ENCODE measurements around the gene SHROOM3. TPM values are rescaled to one million over a fixed set of nuclear protein-coding genes. Genes with fewer than 3 reads are reported as not detected.

The SHROOM3 gene
- total and polyA plus RNA-seq, 2 donors (not counting 3 experiments of a cell fraction or from before 2014, with no cell fraction given): 2.7 to 6.7 TPM

- ChIA-PET CTCF (interaction anchor here (0.6 kb wide), 1 partner anchor 23 kb away, joined by 4 read pairs; no protein-coding TSS in a partner anchor), POLR2A (no interaction called here)
- Histone ChIP-seq H3K27me3 (ENCODE audit: control insufficient read depth in 2 of 2, insufficient read depth in 2 of 2, low read length in 2 of 2) (no peaks in the 10 kb centered on the region), H3K79me2 (ENCODE audit: control insufficient read depth, insufficient read depth, low read length) (no peaks in the 10 kb centered on the region), H3K27ac (ENCODE audit: insufficient read depth, low read depth, low read length) (no peak overlapping the region), H3K4me3 (replicated peaks in 1 of 3; ENCODE audit: insufficient read depth in 1 of 3, low read depth in 1 of 3, low read length in 3 of 3) (no peak overlapping the region), H3K9me1 (replicated peaks; ENCODE audit: control insufficient read depth, extremely low read depth, insufficient read depth, low read length) (no peaks in the 10 kb centered on the region), H3K9ac (replicated peaks; ENCODE audit: extremely low read depth, insufficient read depth, low read length) (no peak overlapping the region), H2AFZ (ENCODE audit: low read depth, low read length) (no peak overlapping the region), H3K36me3 (ENCODE audit: control insufficient read depth in 2 of 2, extremely low read depth in 1 of 2, insufficient read depth in 2 of 2, low read length in 2 of 2) (no peaks in the 10 kb centered on the region), H3K9me3 (replicated peaks; ENCODE audit: control insufficient read depth, insufficient read depth, low read length) (no peaks in the 10 kb centered on the region), H3K4me2 (ENCODE audit: insufficient read depth, low read length) (no peak overlapping the region), H3K4me1 (ENCODE audit: control insufficient read depth, extremely low read depth, insufficient read depth, low read length) (no peaks in the 10 kb centered on the region), H4K20me1 (replicated peaks; ENCODE audit: control insufficient read depth, extremely low read depth, insufficient read depth, low read length) (no peaks in the 10 kb centered on the region)
- no TSS peak for BruUV-seq (replicated peaks)
- TF ChIP-seq GATA2 (IDR thresholded peaks at IDR 0.05; ENCODE audit: insufficient read depth, insufficient read length, low read depth, low read length) (no peak), EZH2 (IDR thresholded peaks at IDR 0.05; ENCODE audit: borderline replicate concordance, low read depth, low read length, severe bottlenecking) (no peak), POLR2AphosphoS5 (IDR thresholded peaks at IDR 0.05; ENCODE audit: insufficient read depth, low read depth, low read length) (no peak), JUN (IDR thresholded peaks at IDR 0.05; ENCODE audit: borderline replicate concordance, insufficient read depth, insufficient read length, low read depth) (no peak), MYC (IDR thresholded peaks at IDR 0.05; ENCODE audit: low read depth, low read length) (no peak), CTCF (IDR thresholded peaks at IDR 0.05; ENCODE audit: extremely low read depth in 1 of 2, insufficient read depth in 1 of 2, low read depth in 1 of 2, low read length in 2 of 2) (no peak), MAX (IDR thresholded peaks at IDR 0.05; ENCODE audit: insufficient read depth, insufficient read length) (no peak), POLR2A (IDR thresholded peaks at IDR 0.05; ENCODE audit: low read depth, low read length) (no peak), FOS (IDR thresholded peaks at IDR 0.05; ENCODE audit: borderline replicate concordance, insufficient read depth, low read length) (no peak)
- dilution Hi-C loops (cut with MboI; ENCODE audit: extremely low pct_ligation_motif_present, low sequenced_read_pairs) (no loop called here), intact Hi-C loops (cut with micrococcal nuclease) (no loop called here)
- DNase-seq (ENCODE audit: low read depth, low spot score) (no peak), FAIRE-seq (no peak)
Observed at GRCh38 chr4:76620723-76621468, 185.9 kb downstream of the SHROOM3 start.

All from endothelial cell of umbilical vein (primary cell).